HL-60 (cell line): ENCODE measurements around the gene AIMP2.

Experiments used
- DNase-seq, 2 experiments: peaks; one replicate each; pipeline ENCODE4 v3.0.0-alpha.2; 2010 to 2020; ENCODE audit warnings: low read depth in 1 of 2, low spot score in 1 of 2
- H3K27ac ChIP-seq: fragments of 250-450 bp; sonication (Bioruptor Pico); replicated peaks from 2 replicates; pipeline ENCODE4 v1.5.1; 2020; ENCODE audit warnings: mild to moderate bottlenecking, moderate library complexity
- H3K27me3 ChIP-seq: fragments of 250-450 bp; sonication (Bioruptor Pico); 2 replicates; pipeline ENCODE4 v1.5.1; 2021; ENCODE audit warnings: mild to moderate bottlenecking, moderate library complexity; ENCODE audit not compliant: insufficient read depth, poor library complexity, severe bottlenecking
- H3K4me3 ChIP-seq: replicated peaks from 2 replicates; pipeline ENCODE4 v1.5.1; 2011; ENCODE audit warnings: mild to moderate bottlenecking, control low read depth, low read length; ENCODE audit not compliant: insufficient read depth
- GABPA ChIP-seq: IDR thresholded peaks from 2 replicates; pipeline ENCODE4 v1.6.1; 2012; ENCODE audit warnings: low read depth
- POLR2AphosphoS5 ChIP-seq: IDR thresholded peaks from 2 replicates; pipeline ENCODE4 v1.6.1; 2012; ENCODE audit warnings: low read depth
- REST ChIP-seq: IDR thresholded peaks from 2 replicates; pipeline ENCODE4 v1.6.1; 2012; ENCODE audit warnings: low read depth; ENCODE audit not compliant: insufficient replicate concordance
- SPI1 ChIP-seq: IDR thresholded peaks from 2 replicates; pipeline ENCODE4 v1.6.1; 2012; ENCODE audit warnings: low read depth, mild to moderate bottlenecking, borderline replicate concordance
- TF ChIP-seq, protein P1 (sequence below): IDR thresholded peaks from one replicate; pipeline ENCODE4 v1.5.1; 2011; ENCODE audit warnings: low read length, control low read depth, inconsistent platforms; ENCODE audit not compliant: insufficient read depth

Gene AIMP2

DNA sequence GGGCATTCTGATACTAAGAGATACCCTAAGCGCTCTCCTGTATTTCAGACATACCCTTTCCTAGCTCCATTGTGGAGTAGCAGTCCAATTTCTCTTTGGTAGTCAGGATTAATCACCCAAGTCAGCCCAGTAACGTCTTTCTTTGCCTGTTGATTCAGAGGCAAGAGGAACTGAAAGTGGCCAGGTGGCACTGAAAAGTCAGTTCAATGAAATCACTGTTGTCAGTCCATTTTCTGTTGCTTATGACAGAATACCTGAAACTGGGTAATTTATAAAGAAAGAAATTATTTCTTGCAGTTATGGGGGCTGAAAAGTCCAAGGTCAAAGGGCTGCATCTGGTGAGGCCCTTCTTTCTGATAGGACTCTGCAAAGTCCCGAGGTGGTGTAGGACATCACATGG, 62.3 kb downstream of the AIMP2 start:
- Histone ChIP-seq H3K27ac (no peak overlapping the region), H3K4me3 (no peak overlapping the region), H3K27me3 (no peaks in the 10 kb centered on the region)
- no peak for TF ChIP-seq REST
- TF ChIP-seq GABPA: no peak
- TF ChIP-seq SPI1: no peak
- TF ChIP-seq, protein P1, sequence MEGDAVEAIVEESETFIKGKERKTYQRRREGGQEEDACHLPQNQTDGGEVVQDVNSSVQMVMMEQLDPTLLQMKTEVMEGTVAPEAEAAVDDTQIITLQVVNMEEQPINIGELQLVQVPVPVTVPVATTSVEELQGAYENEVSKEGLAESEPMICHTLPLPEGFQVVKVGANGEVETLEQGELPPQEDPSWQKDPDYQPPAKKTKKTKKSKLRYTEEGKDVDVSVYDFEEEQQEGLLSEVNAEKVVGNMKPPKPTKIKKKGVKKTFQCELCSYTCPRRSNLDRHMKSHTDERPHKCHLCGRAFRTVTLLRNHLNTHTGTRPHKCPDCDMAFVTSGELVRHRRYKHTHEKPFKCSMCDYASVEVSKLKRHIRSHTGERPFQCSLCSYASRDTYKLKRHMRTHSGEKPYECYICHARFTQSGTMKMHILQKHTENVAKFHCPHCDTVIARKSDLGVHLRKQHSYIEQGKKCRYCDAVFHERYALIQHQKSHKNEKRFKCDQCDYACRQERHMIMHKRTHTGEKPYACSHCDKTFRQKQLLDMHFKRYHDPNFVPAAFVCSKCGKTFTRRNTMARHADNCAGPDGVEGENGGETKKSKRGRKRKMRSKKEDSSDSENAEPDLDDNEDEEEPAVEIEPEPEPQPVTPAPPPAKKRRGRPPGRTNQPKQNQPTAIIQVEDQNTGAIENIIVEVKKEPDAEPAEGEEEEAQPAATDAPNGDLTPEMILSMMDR: no peak
- no peak for TF ChIP-seq POLR2AphosphoS5
- DNase-seq: no peak
